CD14-positive monocyte (primary cell): ENCODE measurements around the gene MYADML2. TPM values are rescaled to one million over a fixed set of nuclear protein-coding genes. Genes with fewer than 3 reads are reported as not detected.

Experiments
- DNase-seq, 3 donors: peaks; one replicate each; pipeline ENCODE4 v3.0.0-alpha.2; 2011 to 2022
- H2AFZ ChIP-seq: 2 replicates; pipeline ENCODE4 v1.6.0; 2012; ENCODE audit warnings: mild to moderate bottlenecking, low read depth, low read length, inconsistent platforms; ENCODE audit not compliant: insufficient read depth, poor library complexity, severe bottlenecking
- H3K27ac ChIP-seq, 2 donors: 1 replicate in 1 of 2; 2 replicates in 1 of 2; pipeline ENCODE4 v1.5.1; 2012 to 2013; ENCODE audit warnings: low read length in 2 of 2, control low read depth in 1 of 2, inconsistent platforms in 1 of 2, low read depth in 1 of 2, mild to moderate bottlenecking in 1 of 2
- H3K27me3 ChIP-seq, 2 donors: one replicate each; pipeline versions ENCODE4 v1.6.0 to v1.6.1; 2011 to 2013; ENCODE audit warnings: low read length in 2 of 2; ENCODE audit not compliant: control insufficient read depth in 2 of 2, insufficient read depth in 2 of 2
- H3K36me3 ChIP-seq, 2 donors: replicated peaks in 1 of 2; 1 replicate in 1 of 2; 2 replicates in 1 of 2; pipeline versions ENCODE4 v1.5.1 to v1.6.1; 2012 to 2013; ENCODE audit warnings: low read length in 2 of 2, control low read depth in 1 of 2, inconsistent platforms in 1 of 2, mild to moderate bottlenecking in 1 of 2; ENCODE audit not compliant: insufficient read depth in 2 of 2, control insufficient read depth in 1 of 2
- H3K4me1 ChIP-seq, 2 donors: 1 replicate in 1 of 2; 2 replicates in 1 of 2; pipeline versions ENCODE4 v1.5.1 to v1.6.1; 2012 to 2013; ENCODE audit warnings: low read length in 2 of 2, control low read depth in 1 of 2, inconsistent platforms in 1 of 2, mild to moderate bottlenecking in 1 of 2, moderate library complexity in 1 of 2; ENCODE audit not compliant: insufficient read depth in 2 of 2, control insufficient read depth in 1 of 2
- H3K4me2 ChIP-seq: replicated peaks from 2 replicates; pipeline ENCODE3; 2012; ENCODE audit warnings: low read length, moderate library complexity, mild to moderate bottlenecking; ENCODE audit not compliant: poor library complexity, severe bottlenecking; ENCODE audit errors: extremely low read depth
- H3K4me3 ChIP-seq, 3 experiments: fragments of 200-600 bp in 1 of 3; sonication (generic) in 1 of 3; replicated peaks in 1 of 3; 1 replicate in 2 of 3; 2 replicates in 1 of 3; pipeline ENCODE4 v1.5.1; 2011 to 2013; ENCODE audit warnings: low read length in 3 of 3, mild to moderate bottlenecking in 3 of 3, control low read depth in 2 of 3, low read depth in 2 of 3, inconsistent platforms in 1 of 3, moderate library complexity in 1 of 3
- H3K79me2 ChIP-seq: 2 replicates; pipeline ENCODE4 v1.6.0; 2012; ENCODE audit warnings: mild to moderate bottlenecking, control low read depth, inconsistent platforms, low read length, moderate library complexity; ENCODE audit not compliant: insufficient read depth
- H3K9ac ChIP-seq: 2 replicates; pipeline ENCODE4 v1.6.0; 2017; ENCODE audit warnings: low read length, mild to moderate bottlenecking; ENCODE audit not compliant: insufficient read depth, poor library complexity, severe bottlenecking
- H3K9me3 ChIP-seq, 2 donors: replicated peaks in 1 of 2; 1 replicate in 1 of 2; 2 replicates in 1 of 2; pipeline versions ENCODE4 v1.5.1 to v1.6.1; 2012 to 2013; ENCODE audit warnings: low read length in 2 of 2, control low read depth in 1 of 2; ENCODE audit not compliant: control insufficient read depth in 1 of 2, insufficient read depth in 1 of 2
- H4K20me1 ChIP-seq: 2 replicates; pipeline ENCODE4 v1.6.0; 2012; ENCODE audit warnings: mild to moderate bottlenecking, low read length, control low read depth, moderate library complexity; ENCODE audit not compliant: insufficient read depth
- H3K27ac Mint-ChIP-seq, 7 donors: one replicate each; pipeline ENCODE4 v1.8.0; 2020; ENCODE audit warnings: mild to moderate bottlenecking in 7 of 7, mixed read lengths in 7 of 7, moderate library complexity in 6 of 7, inconsistent platforms in 2 of 7
- H3K27me3 Mint-ChIP-seq, 3 donors: one replicate each; pipeline ENCODE4 v1.8.0; 2021 to 2022; ENCODE audit warnings: low read depth in 3 of 3, mild to moderate bottlenecking in 3 of 3, mixed read lengths in 3 of 3, moderate library complexity in 3 of 3, inconsistent platforms in 1 of 3
- H3K36me3 Mint-ChIP-seq, 2 donors: one replicate each; pipeline ENCODE4 v1.8.0; 2020; ENCODE audit warnings: mixed read lengths in 2 of 2, inconsistent platforms in 1 of 2, mild to moderate bottlenecking in 1 of 2
- H3K4me1 Mint-ChIP-seq: one replicate; pipeline ENCODE4 v1.8.0; 2020; ENCODE audit warnings: mild to moderate bottlenecking, mixed read lengths
- H3K4me3 Mint-ChIP-seq, 2 donors: one replicate each; pipeline ENCODE4 v1.8.0; 2020; ENCODE audit warnings: mild to moderate bottlenecking in 2 of 2, mixed read lengths in 2 of 2, moderate library complexity in 1 of 2
- H3K9me3 Mint-ChIP-seq, 7 donors: one replicate each; pipeline ENCODE4 v1.8.0; 2020 to 2022; ENCODE audit warnings: mixed read lengths in 7 of 7, mild to moderate bottlenecking in 6 of 7, moderate library complexity in 6 of 7, inconsistent platforms in 2 of 7
- CTCF ChIP-seq: fragments of 200-600 bp; IDR thresholded peaks from one replicate; pipeline ENCODE4 v1.8.0; 2022; ENCODE audit warnings: antibody characterized with exemption, mild to moderate bottlenecking
- WGBS: methylation state at CpG from one replicate; pipeline ENCODE4 v1.1.5; 2013; ENCODE audit warnings: missing lambda C conversion rate; ENCODE audit not compliant: insufficient coverage; 5-methylcytosine and 5-hydroxymethylcytosine counted together
- intact Hi-C, 2 donors: fragments of 100-400 bp; cut with micrococcal nuclease; formaldehyde crosslinking; loops; one replicate each; pipeline versions ENCODE4 v1.15.0 to v1.15.1; 2023
- polyA plus RNA-seq, 3 donors: library from polyadenylated mRNA; depleted of rRNA in 1 of 3; unstranded in 2 of 3; stranded (reverse) in 1 of 3; fragments of 300-500 nt in 2 of 3; fragments of >200 nt in 1 of 3; fragmentation: Illumina TruSeq in 2 of 3; gene quantifications; 1 replicate in 2 of 3; 2 replicates in 1 of 3; pipeline ENCODE4 v1.2.3, GENCODE V29; 2012 to 2021

The MYADML2 gene
- polyA plus RNA-seq, 3 donors: not detected

DNA sequence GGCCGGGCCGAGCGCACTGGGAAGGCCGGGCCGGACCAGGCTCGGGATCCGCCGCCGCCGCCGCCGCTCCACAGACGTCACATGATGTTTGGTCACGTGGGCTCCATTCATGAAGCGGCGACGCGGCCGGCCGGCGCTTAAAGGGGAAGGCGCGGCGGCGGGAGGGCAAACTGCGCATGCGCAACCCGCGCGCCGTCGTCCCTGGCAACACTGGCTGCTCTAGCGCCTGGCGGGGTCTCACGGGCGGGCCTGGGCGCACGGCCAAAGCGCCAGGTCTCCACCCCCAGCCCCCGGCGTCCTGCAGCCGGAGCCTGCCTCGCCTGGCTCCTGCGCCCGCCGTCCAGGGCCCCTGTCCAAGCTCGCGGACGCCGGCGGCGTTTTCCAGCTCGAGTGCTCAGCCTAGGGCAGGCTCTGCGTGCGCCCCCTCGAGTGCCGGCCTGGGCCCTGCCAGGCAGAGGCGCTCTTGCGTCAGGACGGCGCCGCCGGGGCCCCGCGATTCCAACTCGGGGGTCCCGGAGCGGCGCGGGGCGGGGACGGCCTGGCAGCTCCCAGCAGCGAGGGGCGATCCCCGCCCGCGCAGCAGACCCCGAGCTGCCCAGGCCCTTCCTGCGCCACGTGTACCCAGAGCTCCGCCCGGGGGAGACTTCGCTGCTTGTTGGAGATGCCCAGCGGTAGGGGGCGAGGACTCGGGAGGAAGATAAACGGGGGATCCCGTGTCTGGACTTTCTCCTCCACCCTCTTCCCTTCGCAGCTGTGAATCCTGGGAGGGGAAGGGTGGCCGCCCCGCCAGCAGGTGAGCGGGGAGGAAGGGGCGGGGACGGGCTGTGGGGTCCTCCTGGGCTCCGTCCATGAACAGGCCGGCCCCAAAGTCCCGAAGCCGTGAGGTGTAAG is 19.1 kb downstream of the MYADML2 start, which contains the start of gene MAFG:
Gene MAFG (minus strand): TSS at position 83 of the 891 bp plus-strand sequence. CDS start 4,550 bp downstream, outside the sequence.
- Mint-ChIP-seq H3K27me3 (peaks cover 31 to 44% (median 32%) of the 10 kb centered on the region in 3 donors), H3K9me3 (peaks cover 0 to 5% (median 0%) of the 10 kb centered on the region in 7 donors), H3K4me1 (peaks cover 47% of the 10 kb centered on the region), H3K36me3 (peaks cover 0 to 2% of the 10 kb centered on the region in 2 donors), H3K4me3 (peak within 1 kb of the TSS; percentile 91 to 93), H3K27ac (peak within 1 kb of the TSS; percentile 97 to 98 (median 98))
- Histone ChIP-seq H3K9me3 (no peaks in the 10 kb centered on the region), H3K79me2 (peaks cover 43% of the 10 kb centered on the region), H4K20me1 (peaks cover 35% of the 10 kb centered on the region), H3K27ac (peak within 1 kb of the TSS; percentile 95 to 99), H3K9ac (peak within 1 kb of the TSS; percentile 99), H3K4me1 (peaks cover 48 to 54% of the 10 kb centered on the region in 2 donors), H3K4me3 (peak within 1 kb of the TSS; percentile 70 to 81 (median 74)), H3K4me2 (peak within 1 kb of the TSS; percentile 90), H3K27me3 (peaks cover 9 to 39% of the 10 kb centered on the region in 2 donors), H3K36me3 (no peaks in the 10 kb centered on the region), H2AFZ (peak within 1 kb of the TSS; percentile 73)
- intact Hi-C loops: loop anchor here in 1 of 2 donors (5.0 kb wide), 2 partner anchors 49 to 56 kb away; partner anchors contain the start of genes ARHGDIA and ASPSCR1
- peak; percentile 89 to 95 (median 95) for DNase-seq
- TF ChIP-seq CTCF: peak; percentile 33
- under 1% methylated on average over 83 of the region's 98 CpGs for WGBS

DNA sequence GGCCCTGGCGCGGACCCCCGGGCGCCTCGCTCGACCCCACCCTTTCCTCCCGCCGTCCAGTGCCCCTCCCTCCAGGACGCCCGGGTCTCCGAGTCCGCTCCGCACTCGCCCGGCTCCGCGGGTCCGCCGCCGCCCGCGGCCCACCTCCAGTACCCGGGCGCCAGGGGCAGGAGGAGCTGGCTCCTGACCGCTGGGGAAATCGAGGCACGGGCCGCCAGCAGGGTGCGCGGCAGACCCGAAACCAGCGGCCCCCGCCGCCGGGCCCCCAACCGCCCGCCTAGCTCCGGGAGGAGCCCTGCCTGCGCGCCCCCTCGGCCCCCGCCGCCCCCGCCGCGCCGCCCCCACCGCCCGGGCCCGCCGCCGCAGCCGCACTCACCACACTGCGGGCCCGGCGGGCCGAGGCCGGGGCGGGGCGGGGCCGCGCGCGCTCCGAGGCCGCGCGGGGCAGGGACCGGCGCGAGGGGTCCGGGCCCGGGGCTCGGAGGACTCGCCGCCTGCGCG is 19.8 kb downstream of the MYADML2 start:
- peak overlapping the region; percentile 95 to 99 for H3K27ac ChIP-seq
- Mint-ChIP-seq H3K27ac (peak overlapping the region in 1 of 7 donors; percentile 97), H3K4me3 (no peak overlapping the region), H3K4me1 (peaks cover 52% of the 10 kb centered on the region), H3K9me3 (peaks cover 0 to 5% (median 0%) of the 10 kb centered on the region in 7 donors), H3K36me3 (peaks cover 5 to 6% of the 10 kb centered on the region in 2 donors), H3K27me3 (peaks cover 30 to 42% (median 31%) of the 10 kb centered on the region in 3 donors)
- H3K27me3 ChIP-seq: peaks cover 9 to 39% of the 10 kb centered on the region in 2 donors
- H3K4me1 ChIP-seq: peaks cover 54 to 61% of the 10 kb centered on the region in 2 donors
- intact Hi-C loops: loop anchor here in 1 of 2 donors (5.0 kb wide), 2 partner anchors 50 to 55 kb away; partner anchors contain the start of genes ARHGDIA and ASPSCR1
- peaks cover 50% of the 10 kb centered on the region for H3K79me2 ChIP-seq
- no peak for DNase-seq
- no peak for TF ChIP-seq CTCF
- H3K36me3 ChIP-seq: peaks cover 2% of the 10 kb centered on the region in 2 donors
- peak overlapping the region; percentile 99 for H3K9ac ChIP-seq
- H3K4me2 ChIP-seq: peak overlapping the region; percentile 90
- under 1% methylated on average over 76 of the region's 78 CpGs for WGBS
- no peaks in the 10 kb centered on the region for H3K9me3 ChIP-seq
- no peak overlapping the region for H2AFZ ChIP-seq
- H3K4me3 ChIP-seq: peak overlapping the region; percentile 70 to 81 (median 74)
- H4K20me1 ChIP-seq: peaks cover 42% of the 10 kb centered on the region
